ENCODE measurements around the gene NUDT6. TPM values are rescaled to one million over a fixed set of nuclear protein-coding genes. Genes with fewer than 3 reads are reported as not detected.

The NUDT6 gene
- total RNA-seq, 1 donor from 2014 or later, result 4.0 TPM

DNA sequence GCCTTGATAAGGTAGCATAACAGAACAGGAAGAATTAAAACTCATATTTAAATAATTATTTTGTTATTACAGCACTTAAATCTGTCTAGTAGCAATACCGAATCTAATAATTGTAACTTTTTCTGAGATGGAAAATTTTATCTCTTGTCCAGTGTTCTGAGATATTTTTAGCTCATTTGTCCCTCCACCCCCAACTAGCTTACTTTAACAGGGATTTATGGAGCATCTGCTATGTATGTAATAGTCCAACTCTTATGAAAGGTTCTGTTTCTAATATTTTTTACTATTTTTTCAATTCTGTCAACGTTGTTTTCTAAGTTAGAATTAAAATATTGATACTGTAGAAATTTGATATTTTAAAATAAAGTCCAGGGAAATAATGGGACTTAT is 38.2 kb upstream of the NUDT6 start:
- H3K27ac Mint-ChIP-seq (ENCODE audit: unreplicated experiment), result no peak overlapping the region
- H3K9me3 ChIP-seq (ENCODE audit: insufficient read depth, low read depth, low read length), result no peaks in the 10 kb centered on the region

GRCh38 chr4:122959981-122960610 is 37.7 kb upstream of the NUDT6 start:
- no peaks in the 10 kb centered on the region for H3K9me3 Mint-ChIP-seq (ENCODE audit: unreplicated experiment)
- Histone ChIP-seq H3K27ac (ENCODE audit: low read depth, low read length) (no peak overlapping the region), H3K4me1 (ENCODE audit: insufficient read depth, low read length) (no peaks in the 10 kb centered on the region), H3K9ac (ENCODE audit: low read length) (no peak overlapping the region), H3K27me3 (ENCODE audit: insufficient read depth, low read length) (no peaks in the 10 kb centered on the region), H3K79me2 (ENCODE audit: insufficient read depth, low read length) (peaks cover 2% of the 10 kb centered on the region), H3K36me3 (ENCODE audit: insufficient read depth, low read length) (no peaks in the 10 kb centered on the region), H4K20me1 (ENCODE audit: insufficient read depth, low read length) (no peaks in the 10 kb centered on the region), H2AFZ (ENCODE audit: low read depth, low read length) (no peak overlapping the region), H3K4me3 (ENCODE audit: insufficient read depth, low read depth, low read length) (no peak overlapping the region), H3K9me3 (ENCODE audit: insufficient read depth, low read depth, low read length) (no peaks in the 10 kb centered on the region), H3K4me2 (ENCODE audit: low read length) (no peak overlapping the region)
- no peaks in the 10 kb centered on the region for H3K27me3 Mint-ChIP-seq (ENCODE audit: low read depth, unreplicated experiment)
- no peak overlapping the region for H3K4me3 Mint-ChIP-seq (ENCODE audit: unreplicated experiment)
- peaks cover 1% of the 10 kb centered on the region for H3K4me1 Mint-ChIP-seq (ENCODE audit: low read depth, unreplicated experiment)
- H3K27ac Mint-ChIP-seq (ENCODE audit: unreplicated experiment), result no peak overlapping the region
- H3K36me3 Mint-ChIP-seq (ENCODE audit: low read depth, unreplicated experiment), result peaks cover 10% of the 10 kb centered on the region
- no peak for FAIRE-seq
- DNase-seq (ENCODE audit: low read depth), result no peak
- TF ChIP-seq, protein P1, sequence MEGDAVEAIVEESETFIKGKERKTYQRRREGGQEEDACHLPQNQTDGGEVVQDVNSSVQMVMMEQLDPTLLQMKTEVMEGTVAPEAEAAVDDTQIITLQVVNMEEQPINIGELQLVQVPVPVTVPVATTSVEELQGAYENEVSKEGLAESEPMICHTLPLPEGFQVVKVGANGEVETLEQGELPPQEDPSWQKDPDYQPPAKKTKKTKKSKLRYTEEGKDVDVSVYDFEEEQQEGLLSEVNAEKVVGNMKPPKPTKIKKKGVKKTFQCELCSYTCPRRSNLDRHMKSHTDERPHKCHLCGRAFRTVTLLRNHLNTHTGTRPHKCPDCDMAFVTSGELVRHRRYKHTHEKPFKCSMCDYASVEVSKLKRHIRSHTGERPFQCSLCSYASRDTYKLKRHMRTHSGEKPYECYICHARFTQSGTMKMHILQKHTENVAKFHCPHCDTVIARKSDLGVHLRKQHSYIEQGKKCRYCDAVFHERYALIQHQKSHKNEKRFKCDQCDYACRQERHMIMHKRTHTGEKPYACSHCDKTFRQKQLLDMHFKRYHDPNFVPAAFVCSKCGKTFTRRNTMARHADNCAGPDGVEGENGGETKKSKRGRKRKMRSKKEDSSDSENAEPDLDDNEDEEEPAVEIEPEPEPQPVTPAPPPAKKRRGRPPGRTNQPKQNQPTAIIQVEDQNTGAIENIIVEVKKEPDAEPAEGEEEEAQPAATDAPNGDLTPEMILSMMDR (IDR thresholded peaks at IDR 0.05; ENCODE audit: insufficient read depth, low read depth, low read length), result no peak
- no peak for TF ChIP-seq EZH2 (IDR thresholded peaks at IDR 0.05; ENCODE audit: insufficient read depth, low read length)

More for the DNA sequence above, 38.2 kb upstream of the NUDT6 start:
- no peak for TF ChIP-seq EZH2 (IDR thresholded peaks at IDR 0.05; ENCODE audit: insufficient read depth, low read length)
- Histone ChIP-seq H3K79me2 (ENCODE audit: insufficient read depth, low read length) (peaks cover 2% of the 10 kb centered on the region), H3K9ac (ENCODE audit: low read length) (no peak overlapping the region), H3K4me3 (ENCODE audit: insufficient read depth, low read depth, low read length) (no peak overlapping the region), H3K27ac (ENCODE audit: low read depth, low read length) (no peak overlapping the region), H3K36me3 (ENCODE audit: insufficient read depth, low read length) (no peaks in the 10 kb centered on the region), H3K4me1 (ENCODE audit: insufficient read depth, low read length) (no peaks in the 10 kb centered on the region), H4K20me1 (ENCODE audit: insufficient read depth, low read length) (no peaks in the 10 kb centered on the region), H3K27me3 (ENCODE audit: insufficient read depth, low read length) (no peaks in the 10 kb centered on the region), H3K4me2 (ENCODE audit: low read length) (no peak overlapping the region), H2AFZ (ENCODE audit: low read depth, low read length) (no peak overlapping the region)
- Mint-ChIP-seq H3K36me3 (ENCODE audit: low read depth, unreplicated experiment) (peaks cover 8% of the 10 kb centered on the region), H3K27me3 (ENCODE audit: low read depth, unreplicated experiment) (no peaks in the 10 kb centered on the region), H3K9me3 (ENCODE audit: unreplicated experiment) (no peaks in the 10 kb centered on the region), H3K4me3 (ENCODE audit: unreplicated experiment) (no peak overlapping the region), H3K4me1 (ENCODE audit: low read depth, unreplicated experiment) (peaks cover 1% of the 10 kb centered on the region)
- no peak for FAIRE-seq
- DNase-seq (ENCODE audit: low read depth), result no peak

DNA sequence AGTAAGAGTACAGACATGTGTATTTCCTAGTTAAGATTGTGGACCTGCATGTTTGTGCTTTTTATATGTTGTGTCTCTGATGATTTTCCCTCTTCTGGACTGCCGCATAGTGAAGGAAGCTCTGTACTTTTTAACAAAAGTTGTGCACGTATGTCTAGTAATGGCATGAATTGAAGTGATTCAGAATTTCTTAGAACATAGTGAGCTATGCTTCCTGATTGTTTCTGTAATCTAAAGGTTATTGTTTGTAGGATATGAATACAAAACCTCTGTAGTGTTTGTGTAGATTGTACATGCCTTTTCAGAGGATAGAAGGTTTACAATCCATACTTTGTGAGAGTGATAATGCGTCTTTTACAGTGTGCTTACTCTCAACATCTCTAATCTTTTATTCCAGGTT is 37.0 kb upstream of the NUDT6 start:
- H3K27ac ChIP-seq (ENCODE audit: low read depth, low read length), result no peak overlapping the region
- Mint-ChIP-seq H3K9me3 (ENCODE audit: unreplicated experiment) (no peaks in the 10 kb centered on the region), H3K4me3 (ENCODE audit: unreplicated experiment) (no peak overlapping the region), H3K27ac (ENCODE audit: unreplicated experiment) (no peak overlapping the region), H3K4me1 (ENCODE audit: low read depth, unreplicated experiment) (peaks cover 1% of the 10 kb centered on the region), H3K27me3 (ENCODE audit: low read depth, unreplicated experiment) (no peaks in the 10 kb centered on the region), H3K36me3 (ENCODE audit: low read depth, unreplicated experiment) (peaks cover 15% of the 10 kb centered on the region)
- no peak overlapping the region for H3K4me2 ChIP-seq (ENCODE audit: low read length)
- H3K9ac ChIP-seq (ENCODE audit: low read length), result no peak overlapping the region
- DNase-seq (ENCODE audit: low read depth), result no peak
- no peaks in the 10 kb centered on the region for H3K27me3 ChIP-seq (ENCODE audit: insufficient read depth, low read length)
- FAIRE-seq, result no peak
- no peaks in the 10 kb centered on the region for H3K4me1 ChIP-seq (ENCODE audit: insufficient read depth, low read length)
- H3K79me2 ChIP-seq (ENCODE audit: insufficient read depth, low read length), result peaks cover 2% of the 10 kb centered on the region
- no peaks in the 10 kb centered on the region for H4K20me1 ChIP-seq (ENCODE audit: insufficient read depth, low read length)
- H3K9me3 ChIP-seq (ENCODE audit: insufficient read depth, low read depth, low read length), result no peaks in the 10 kb centered on the region
- H2AFZ ChIP-seq (ENCODE audit: low read depth, low read length), result no peak overlapping the region
- no peak overlapping the region for H3K4me3 ChIP-seq (ENCODE audit: insufficient read depth, low read depth, low read length)
- no peaks in the 10 kb centered on the region for H3K36me3 ChIP-seq (ENCODE audit: insufficient read depth, low read length)
- TF ChIP-seq, protein P1 (IDR thresholded peaks at IDR 0.05; ENCODE audit: insufficient read depth, low read depth, low read length), result no peak

Data from astrocyte (in vitro differentiated cells and primary cell).